8988T (cell line): ENCODE data around the gene PIP5K1C.

Experiments
- DNase-seq: peaks from one replicate; pipeline ENCODE4 v3.0.0; 2011

The PIP5K1C gene

GRCh38 chr19:3621689-3622088 is 78.6 kb downstream of the PIP5K1C start:
- no peak for DNase-seq

GRCh38 chr19:3620817-3621547 is 79.3 kb downstream of the PIP5K1C start:
- DNase-seq: no peak

GRCh38 chr19:3620145-3620816 is 80.0 kb downstream of the PIP5K1C start:
- DNase-seq: no peak

GRCh38 chr19:3619631-3620012 is 80.6 kb downstream of the PIP5K1C start:
- no peak for DNase-seq

- DNase-seq: no peak
Measured at GRCh38 chr19:3618811-3619630, 81.2 kb downstream of the PIP5K1C start.

- DNase-seq: peak; percentile 95
Measured at GRCh38 chr19:3618144-3618810, 82.0 kb downstream of the PIP5K1C start.

GRCh38 chr19:3617463-3617862 is 82.8 kb downstream of the PIP5K1C start:
- DNase-seq: no peak

- DNase-seq: no peak
Measured at GRCh38 chr19:3615524-3616135, 84.6 kb downstream of the PIP5K1C start.

GRCh38 chr19:3614858-3615505 is 85.3 kb downstream of the PIP5K1C start:
- DNase-seq: no peak

- DNase-seq: no peak
Measured at GRCh38 chr19:3613818-3614661, 86.2 kb downstream of the PIP5K1C start.

GRCh38 chr19:3612901-3613741 is 87.1 kb downstream of the PIP5K1C start:
- no peak for DNase-seq

GRCh38 chr19:3612330-3612729 is 87.9 kb downstream of the PIP5K1C start:
- DNase-seq: no peak

- no peak for DNase-seq
Measured at GRCh38 chr19:3611841-3612240, 88.4 kb downstream of the PIP5K1C start.

GRCh38 chr19:3610745-3611717 is 89.2 kb downstream of the PIP5K1C start:
- DNase-seq: no peak

GRCh38 chr19:3609779-3610719 is 90.2 kb downstream of the PIP5K1C start:
- no peak for DNase-seq

- DNase-seq: no peak
Measured at GRCh38 chr19:3608750-3609322, 91.4 kb downstream of the PIP5K1C start.

- no peak for DNase-seq
Measured at GRCh38 chr19:3608079-3608641, 92.1 kb downstream of the PIP5K1C start.
